ENCODE measurements around the gene TTC21B.

The TTC21B gene

DNA sequence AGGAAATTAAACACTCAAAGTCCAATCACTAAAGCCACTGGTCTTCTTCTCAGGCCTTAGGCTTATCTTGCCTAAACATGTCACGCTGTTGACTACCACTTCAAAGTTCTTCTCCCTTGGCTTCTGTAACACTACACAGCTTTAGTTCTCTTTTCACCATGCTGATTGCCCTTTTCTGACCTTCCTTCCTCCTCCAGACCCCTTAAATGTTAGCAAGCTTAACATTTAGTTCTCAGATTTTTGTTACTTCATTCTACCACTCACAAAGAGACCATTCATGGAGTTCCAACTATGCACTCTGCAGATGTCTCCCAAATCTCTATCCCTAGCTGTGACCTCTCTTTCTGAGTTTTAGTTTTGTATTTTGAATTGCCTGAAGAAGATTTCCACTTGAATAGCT is 64.4 kb downstream of the TTC21B start:
- H3K27me3 Mint-ChIP-seq (ENCODE audit: low read depth), result no peaks in the 10 kb centered on the region
- H3K4me3 Mint-ChIP-seq, result no peak overlapping the region
- peaks cover 6% of the 10 kb centered on the region for H3K4me1 Mint-ChIP-seq (ENCODE audit: low read depth)
- H3K36me3 Mint-ChIP-seq (ENCODE audit: low read depth), result peaks cover 27% of the 10 kb centered on the region
- H3K9me3 Mint-ChIP-seq, result no peaks in the 10 kb centered on the region
- no peak for DNase-seq (ENCODE audit: low spot score)
- H3K27ac Mint-ChIP-seq, result no peak overlapping the region

DNA sequence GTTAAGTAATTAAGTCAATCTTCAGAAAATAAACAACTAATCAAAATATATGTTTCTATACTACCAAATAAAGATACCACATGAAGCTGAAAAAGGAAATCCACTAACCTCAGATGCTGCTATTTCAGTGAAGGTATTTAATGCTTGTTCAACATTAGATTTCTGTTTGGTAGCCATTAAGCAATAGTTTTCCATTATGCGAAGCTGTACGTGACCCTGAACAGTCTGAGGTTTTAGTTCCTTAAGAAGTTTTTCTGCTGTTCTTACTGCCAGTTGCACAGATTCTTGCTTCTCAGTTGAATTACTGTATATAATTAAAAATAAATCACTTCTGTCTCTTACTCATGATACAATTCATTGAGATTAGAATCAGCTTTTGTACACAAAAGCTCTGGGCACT is 65.4 kb downstream of the TTC21B start:
- Mint-ChIP-seq H3K4me1 (ENCODE audit: low read depth) (peaks cover 6% of the 10 kb centered on the region), H3K9me3 (no peaks in the 10 kb centered on the region), H3K4me3 (no peak overlapping the region), H3K36me3 (ENCODE audit: low read depth) (peaks cover 29% of the 10 kb centered on the region), H3K27ac (no peak overlapping the region), H3K27me3 (ENCODE audit: low read depth) (no peaks in the 10 kb centered on the region)
- DNase-seq (ENCODE audit: low spot score), result no peak

DNA sequence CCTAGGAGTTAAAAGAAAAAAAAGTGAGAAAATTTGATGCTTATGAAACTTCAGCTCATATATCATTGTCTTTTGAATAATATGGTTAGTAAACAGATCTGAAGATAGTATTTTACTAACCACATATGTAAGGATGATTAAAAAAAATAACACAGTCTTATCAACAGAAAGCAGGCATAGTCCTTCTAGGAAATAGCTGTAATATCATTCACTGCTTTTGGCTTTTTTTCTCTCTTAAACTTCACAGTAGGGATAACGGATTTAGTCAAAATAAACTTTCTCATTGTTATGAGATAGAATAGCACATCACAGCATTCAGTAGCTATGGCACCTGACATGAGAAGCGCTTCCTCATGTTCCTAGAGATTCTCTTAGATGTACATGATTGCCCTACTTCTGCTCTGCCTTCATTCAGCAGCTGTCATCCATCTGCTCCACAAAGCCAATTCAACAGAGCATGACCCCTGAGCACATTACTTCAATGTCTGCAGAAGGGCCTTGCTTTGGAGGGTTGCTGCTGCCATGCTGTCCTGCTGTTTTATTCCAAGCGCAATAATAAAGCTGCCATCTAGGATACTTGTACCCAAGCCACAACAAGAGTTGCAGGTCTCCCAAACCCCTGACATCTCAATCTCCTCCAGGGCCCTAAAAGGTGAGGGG is 67.0 kb downstream of the TTC21B start:
- Mint-ChIP-seq H3K9me3 (no peaks in the 10 kb centered on the region), H3K4me1 (ENCODE audit: low read depth) (peaks cover 6% of the 10 kb centered on the region), H3K27me3 (ENCODE audit: low read depth) (no peaks in the 10 kb centered on the region), H3K4me3 (no peak overlapping the region), H3K27ac (no peak overlapping the region), H3K36me3 (ENCODE audit: low read depth) (peaks cover 33% of the 10 kb centered on the region)
- no peak for DNase-seq (ENCODE audit: low spot score)

DNA sequence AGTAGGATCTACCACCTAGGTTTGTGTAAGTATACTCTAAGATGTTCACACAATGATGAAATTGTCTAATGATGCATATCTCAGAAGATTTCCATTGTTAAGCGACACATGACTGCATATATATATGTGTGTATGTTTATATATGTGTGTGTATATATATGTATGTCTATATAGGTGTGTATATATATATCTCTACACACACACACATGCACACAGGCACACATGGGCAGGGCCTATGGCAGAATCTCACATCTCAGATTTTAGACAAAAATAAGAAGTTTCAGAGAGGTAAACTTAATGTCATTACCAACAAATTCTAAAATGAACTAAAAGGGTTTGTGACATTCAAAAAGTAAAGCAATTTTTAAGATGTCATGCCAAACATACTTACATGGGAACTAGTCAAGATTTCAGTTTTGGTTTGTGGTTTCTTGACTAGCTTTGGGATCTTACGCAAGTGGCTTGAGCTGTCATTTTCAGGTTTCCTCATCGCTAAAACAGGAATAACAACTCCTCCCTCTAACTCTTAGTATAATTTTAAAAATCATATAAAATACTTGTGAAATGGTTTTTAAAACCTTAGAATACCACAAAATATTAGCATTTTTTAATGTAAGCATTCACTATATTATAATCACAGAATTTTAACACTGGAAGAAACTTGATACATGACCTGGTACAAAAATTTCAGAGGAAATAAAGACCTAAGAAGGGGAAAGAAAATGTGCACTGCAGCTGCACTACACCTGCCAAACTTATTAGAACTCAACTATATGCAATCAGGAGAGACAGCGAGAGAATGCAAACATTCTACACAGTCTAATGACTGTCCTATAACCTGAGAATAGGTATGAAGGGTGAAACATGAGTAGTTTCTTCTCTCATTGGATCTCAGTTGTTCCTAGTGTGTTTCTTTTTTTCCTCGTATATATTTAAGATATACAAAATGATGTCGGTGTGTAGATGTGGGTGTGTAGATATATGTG is 75.7 kb downstream of the TTC21B start:
- H3K27ac Mint-ChIP-seq, result peak overlapping the region; percentile 4
- peak; percentile 6 for DNase-seq (ENCODE audit: low spot score)
- no peaks in the 10 kb centered on the region for H3K27me3 Mint-ChIP-seq (ENCODE audit: low read depth)
- no peaks in the 10 kb centered on the region for H3K9me3 Mint-ChIP-seq
- no peak overlapping the region for H3K4me3 Mint-ChIP-seq
- H3K36me3 Mint-ChIP-seq (ENCODE audit: low read depth), result peaks cover 17% of the 10 kb centered on the region
- peaks cover 24% of the 10 kb centered on the region for H3K4me1 Mint-ChIP-seq (ENCODE audit: low read depth)

DNA sequence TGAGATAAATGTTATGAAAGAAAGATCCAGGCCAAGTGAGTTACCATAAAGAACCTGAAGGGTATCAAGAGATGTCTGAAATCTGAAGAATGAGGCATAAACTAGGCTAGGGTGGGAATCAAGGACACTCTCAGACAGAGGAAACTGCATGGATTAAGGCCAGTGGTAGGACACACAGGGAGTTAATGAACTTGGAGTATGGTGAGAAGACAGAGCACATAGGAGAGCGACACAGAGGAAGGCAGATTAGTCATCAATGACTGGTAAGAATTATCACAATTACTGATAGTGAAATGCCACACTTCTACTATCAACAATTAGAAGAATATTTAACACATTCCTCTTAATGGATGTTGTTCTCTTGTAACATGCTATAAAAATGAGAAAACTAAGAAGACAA is 76.9 kb downstream of the TTC21B start:
- no peak for DNase-seq (ENCODE audit: low spot score)
- H3K4me3 Mint-ChIP-seq, result peak overlapping the region; percentile 19
- H3K27ac Mint-ChIP-seq, result peak overlapping the region; percentile 74
- H3K4me1 Mint-ChIP-seq (ENCODE audit: low read depth), result peaks cover 24% of the 10 kb centered on the region
- H3K9me3 Mint-ChIP-seq, result no peaks in the 10 kb centered on the region
- H3K36me3 Mint-ChIP-seq (ENCODE audit: low read depth), result peaks cover 13% of the 10 kb centered on the region
- H3K27me3 Mint-ChIP-seq (ENCODE audit: low read depth), result no peaks in the 10 kb centered on the region

DNA sequence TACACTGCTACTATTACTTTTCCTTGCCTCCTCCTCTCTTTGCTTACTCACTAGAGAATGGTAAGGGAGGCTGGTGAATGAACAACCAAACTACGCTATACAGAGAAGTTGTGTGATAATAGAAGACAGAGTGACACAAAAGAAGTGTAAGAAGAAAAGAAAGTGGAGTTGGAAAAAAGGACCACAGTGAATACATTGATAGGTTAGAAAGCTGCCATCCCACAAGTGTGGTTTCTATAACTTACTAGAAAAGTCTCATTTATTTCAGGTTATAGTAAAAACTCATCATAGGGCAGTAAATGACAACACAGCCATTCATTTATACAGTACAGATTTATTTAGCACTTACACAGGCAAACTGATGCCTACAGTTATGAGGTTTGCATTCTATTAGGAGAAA is 77.3 kb downstream of the TTC21B start:
- DNase-seq (ENCODE audit: low spot score), result no peak
- Mint-ChIP-seq H3K27me3 (ENCODE audit: low read depth) (no peaks in the 10 kb centered on the region), H3K9me3 (no peaks in the 10 kb centered on the region), H3K4me3 (no peak overlapping the region), H3K4me1 (ENCODE audit: low read depth) (peaks cover 23% of the 10 kb centered on the region), H3K27ac (peak overlapping the region; percentile 24), H3K36me3 (ENCODE audit: low read depth) (peaks cover 11% of the 10 kb centered on the region)

DNA sequence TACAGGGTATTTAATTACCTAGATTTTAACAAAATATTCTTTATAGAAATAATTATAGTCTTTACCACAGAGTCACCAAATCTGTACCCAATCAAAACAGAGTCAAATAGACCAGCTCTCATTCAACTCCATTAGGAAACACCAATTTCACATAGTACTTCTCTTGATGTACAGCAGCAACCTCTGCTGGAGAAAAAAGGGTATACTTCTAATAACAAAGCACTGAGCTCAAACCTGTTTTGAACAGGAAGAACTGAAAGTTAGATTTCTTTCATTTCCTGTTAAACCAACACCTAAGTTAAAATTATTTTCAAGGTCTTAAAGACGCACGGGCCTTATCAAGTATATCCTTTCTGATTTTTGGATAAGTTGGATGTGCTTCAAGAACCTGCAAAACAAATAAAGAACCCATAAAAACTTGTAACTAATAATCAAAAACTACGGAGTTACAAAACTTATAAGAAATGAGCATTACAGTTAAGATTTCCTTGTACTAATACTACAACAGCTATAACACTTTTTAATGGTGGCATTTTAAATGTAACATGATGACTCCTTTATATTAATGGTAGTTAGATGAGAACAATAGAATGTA is 79.0 kb downstream of the TTC21B start:
- Mint-ChIP-seq H3K27ac (peak overlapping the region; percentile 10), H3K36me3 (ENCODE audit: low read depth) (peaks cover 6% of the 10 kb centered on the region), H3K4me3 (peak overlapping the region; percentile 26), H3K9me3 (no peaks in the 10 kb centered on the region), H3K4me1 (ENCODE audit: low read depth) (peaks cover 26% of the 10 kb centered on the region), H3K27me3 (ENCODE audit: low read depth) (no peaks in the 10 kb centered on the region)
- DNase-seq (ENCODE audit: low spot score), result no peak

DNA sequence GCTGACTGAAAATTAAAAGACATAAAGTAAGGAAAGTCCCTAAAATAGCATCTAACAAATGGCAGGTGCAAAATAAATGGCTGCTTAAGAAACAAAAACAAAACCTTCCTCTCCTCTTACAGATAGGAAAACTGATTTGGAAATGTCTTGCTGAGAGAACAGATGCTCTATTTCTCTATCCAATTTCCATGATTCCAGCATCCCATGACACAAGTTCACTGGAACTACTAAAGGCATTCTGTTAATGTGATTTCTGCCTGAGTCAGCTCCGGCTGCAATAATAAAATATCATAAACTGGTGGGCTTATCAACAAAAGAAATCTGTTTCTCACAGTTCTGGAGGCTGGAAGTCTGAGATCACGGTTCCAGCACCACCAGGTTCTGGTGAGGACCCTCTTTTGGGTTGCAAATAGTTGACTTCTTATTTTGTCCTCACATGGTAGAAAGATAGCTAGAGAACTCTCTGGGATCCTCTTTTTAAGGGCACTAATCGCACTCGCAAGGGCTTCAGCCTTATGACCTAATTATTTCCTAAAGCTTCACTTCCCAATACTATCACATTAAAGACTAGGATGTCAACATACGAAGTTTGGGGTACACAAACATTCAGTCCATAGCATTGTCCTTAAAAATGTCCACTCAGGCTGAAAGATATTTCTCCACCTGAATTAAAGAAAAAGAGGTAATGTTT is 81.3 kb downstream of the TTC21B start:
- Mint-ChIP-seq H3K27ac (no peak overlapping the region), H3K4me1 (ENCODE audit: low read depth) (peaks cover 19% of the 10 kb centered on the region), H3K27me3 (ENCODE audit: low read depth) (no peaks in the 10 kb centered on the region)

DNA sequence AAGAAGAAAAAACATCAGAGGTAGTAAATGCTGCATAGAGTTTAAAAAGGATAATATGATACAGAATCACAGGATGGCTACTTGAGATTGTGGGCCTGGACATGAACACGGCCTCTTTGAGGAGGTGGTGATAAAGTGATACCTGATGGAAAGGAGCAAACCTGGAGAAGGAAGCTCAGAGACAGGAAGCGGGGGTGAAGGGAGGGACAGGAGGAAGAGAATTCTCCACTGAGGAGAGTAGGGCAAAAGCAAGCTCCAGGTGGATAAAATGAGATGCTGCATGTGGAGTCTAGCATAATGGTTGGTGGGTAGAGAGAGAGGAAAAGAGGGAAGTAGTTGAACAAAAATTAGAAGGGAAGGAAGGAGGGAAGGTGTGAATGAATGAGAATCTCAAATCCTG is 82.6 kb downstream of the TTC21B start:
- Mint-ChIP-seq H3K36me3 (ENCODE audit: low read depth) (peaks cover 1% of the 10 kb centered on the region), H3K4me3 (no peak overlapping the region), H3K9me3 (no peaks in the 10 kb centered on the region), H3K27ac (no peak overlapping the region), H3K27me3 (ENCODE audit: low read depth) (no peaks in the 10 kb centered on the region), H3K4me1 (ENCODE audit: low read depth) (peaks cover 10% of the 10 kb centered on the region)
- no peak for DNase-seq (ENCODE audit: low spot score)

More for the DNA sequence above, 81.3 kb downstream of the TTC21B start:
- no peak for DNase-seq (ENCODE audit: low spot score)
- Mint-ChIP-seq H3K36me3 (ENCODE audit: low read depth) (peaks cover 5% of the 10 kb centered on the region), H3K9me3 (no peaks in the 10 kb centered on the region), H3K4me3 (no peak overlapping the region)

DNA sequence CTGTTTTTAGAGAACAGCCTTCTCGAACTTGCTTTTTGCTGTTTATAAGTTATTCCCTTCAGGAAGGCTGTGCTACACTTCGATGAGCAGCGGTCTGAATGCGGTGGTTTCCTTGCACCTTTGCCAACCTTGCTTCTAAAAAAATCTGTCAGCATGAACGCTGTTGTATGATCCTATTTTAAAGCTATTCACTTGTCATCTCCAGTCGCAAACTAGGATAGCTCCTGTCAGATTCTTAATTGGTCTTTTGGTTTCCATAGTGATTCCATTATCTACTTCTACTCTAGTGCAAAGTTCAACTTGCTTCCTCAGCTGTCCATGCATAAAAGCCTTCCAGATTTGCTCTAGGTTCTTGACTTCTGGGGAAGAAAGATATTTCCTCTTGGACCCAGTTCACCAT is 83.2 kb downstream of the TTC21B start:
- Mint-ChIP-seq H3K4me1 (ENCODE audit: low read depth) (peaks cover 10% of the 10 kb centered on the region), H3K27me3 (ENCODE audit: low read depth) (no peaks in the 10 kb centered on the region), H3K36me3 (ENCODE audit: low read depth) (peaks cover 1% of the 10 kb centered on the region), H3K4me3 (no peak overlapping the region), H3K9me3 (no peaks in the 10 kb centered on the region), H3K27ac (no peak overlapping the region)
- DNase-seq (ENCODE audit: low spot score), result no peak

DNA sequence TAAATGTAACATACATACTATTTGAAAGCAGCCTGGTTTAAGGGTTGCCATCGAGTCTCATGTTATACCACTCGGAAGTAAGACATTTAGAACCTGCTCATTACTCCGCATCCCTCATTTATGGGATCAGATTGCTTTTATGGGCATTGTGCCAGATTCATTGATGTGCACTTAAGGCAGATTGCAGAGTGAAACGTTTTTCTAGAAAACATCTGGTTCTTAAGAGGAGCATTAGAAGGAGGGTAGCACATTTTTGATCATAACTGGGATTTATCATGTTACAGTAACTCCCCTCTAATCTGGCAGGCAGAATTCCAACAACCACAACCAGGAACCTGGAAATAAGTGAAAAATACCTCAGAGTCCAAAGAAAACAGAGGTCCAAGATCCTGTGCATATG is 85.4 kb downstream of the TTC21B start:
- Mint-ChIP-seq H3K36me3 (ENCODE audit: low read depth) (peaks cover 1% of the 10 kb centered on the region), H3K9me3 (no peaks in the 10 kb centered on the region), H3K27me3 (ENCODE audit: low read depth) (no peaks in the 10 kb centered on the region), H3K4me1 (ENCODE audit: low read depth) (peaks cover 8% of the 10 kb centered on the region), H3K4me3 (no peak overlapping the region), H3K27ac (no peak overlapping the region)
- no peak for DNase-seq (ENCODE audit: low spot score)

DNA sequence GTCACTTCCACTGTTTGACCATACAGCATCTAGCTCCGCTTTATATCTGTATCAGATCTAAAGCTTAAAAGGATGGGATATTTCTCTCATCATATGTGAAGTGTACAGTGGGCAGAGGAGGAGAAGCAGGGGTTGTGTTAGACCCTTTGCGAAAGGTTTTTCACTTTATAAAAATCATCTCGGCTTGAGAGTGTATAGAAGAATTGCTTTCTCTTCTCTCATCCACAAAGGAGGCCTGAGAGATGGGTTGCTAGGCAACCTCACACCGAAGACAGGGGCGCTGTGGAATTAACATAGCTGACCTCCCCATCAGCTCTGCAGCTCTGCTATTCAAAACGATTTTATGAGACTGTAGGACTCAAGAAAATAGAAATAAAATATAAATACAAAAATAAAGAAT is 89.3 kb downstream of the TTC21B start:
- Mint-ChIP-seq H3K27ac (no peak overlapping the region), H3K4me3 (no peak overlapping the region), H3K36me3 (ENCODE audit: low read depth) (peaks cover 1% of the 10 kb centered on the region), H3K27me3 (ENCODE audit: low read depth) (no peaks in the 10 kb centered on the region), H3K4me1 (ENCODE audit: low read depth) (peaks cover 5% of the 10 kb centered on the region), H3K9me3 (peaks cover 7% of the 10 kb centered on the region)
- DNase-seq (ENCODE audit: low spot score), result no peak

DNA sequence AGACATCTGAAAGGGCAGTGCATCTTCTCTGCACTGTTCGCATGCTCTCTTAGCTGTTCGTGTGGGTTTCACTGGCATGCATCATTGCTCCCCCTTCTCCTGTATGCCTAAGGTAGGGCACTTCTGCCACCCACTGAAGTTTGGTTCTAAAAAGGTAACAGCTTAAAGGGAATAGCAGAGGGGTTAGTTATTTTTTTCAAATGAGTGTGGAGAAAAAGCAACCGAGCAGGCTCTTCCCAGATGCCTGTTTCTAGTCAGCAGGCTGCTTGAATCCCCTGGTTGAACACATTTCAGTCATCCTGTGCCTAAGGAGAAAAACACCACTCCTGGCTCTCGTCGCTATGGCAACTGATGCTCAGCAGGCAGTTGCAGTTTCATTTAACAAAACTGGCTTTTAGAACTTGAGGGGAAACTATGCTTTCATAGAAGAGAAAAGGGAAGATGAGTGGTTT is 89.7 kb downstream of the TTC21B start:
- peaks cover 5% of the 10 kb centered on the region for H3K4me1 Mint-ChIP-seq (ENCODE audit: low read depth)
- H3K36me3 Mint-ChIP-seq (ENCODE audit: low read depth), result peaks cover under 1% of the 10 kb centered on the region
- no peaks in the 10 kb centered on the region for H3K27me3 Mint-ChIP-seq (ENCODE audit: low read depth)
- no peak for DNase-seq (ENCODE audit: low spot score)
- H3K4me3 Mint-ChIP-seq, result no peak overlapping the region
- peaks cover 10% of the 10 kb centered on the region for H3K9me3 Mint-ChIP-seq
- no peak overlapping the region for H3K27ac Mint-ChIP-seq
